ENCODE data around the gene KCNMB2.

DNA sequence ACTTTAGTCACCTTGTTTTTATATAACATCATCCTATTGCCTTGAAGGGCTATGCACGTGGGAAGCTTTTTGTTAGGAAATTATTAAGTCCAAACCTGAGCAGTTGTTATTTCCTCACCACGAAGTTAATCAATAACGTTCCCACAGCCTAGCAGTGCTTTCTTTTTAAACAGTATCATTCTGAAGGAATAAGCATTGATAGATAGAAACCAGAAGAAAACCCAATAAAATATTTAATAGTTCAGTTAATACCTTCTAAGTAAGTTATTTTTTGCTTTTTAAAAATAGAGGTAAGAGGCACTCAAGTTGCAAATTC, 149.3 kb downstream of the KCNMB2 start:
- TF ChIP-seq CTCF (IDR thresholded peaks at IDR 0.05; ENCODE audit: insufficient read depth, low read length) (no peak), POLR2AphosphoS5 (IDR thresholded peaks at IDR 0.05; ENCODE audit: low read depth) (no peak), SPI1 (IDR thresholded peaks at IDR 0.05; ENCODE audit: borderline replicate concordance, low read depth) (no peak)
- TF ChIP-seq, protein P1, sequence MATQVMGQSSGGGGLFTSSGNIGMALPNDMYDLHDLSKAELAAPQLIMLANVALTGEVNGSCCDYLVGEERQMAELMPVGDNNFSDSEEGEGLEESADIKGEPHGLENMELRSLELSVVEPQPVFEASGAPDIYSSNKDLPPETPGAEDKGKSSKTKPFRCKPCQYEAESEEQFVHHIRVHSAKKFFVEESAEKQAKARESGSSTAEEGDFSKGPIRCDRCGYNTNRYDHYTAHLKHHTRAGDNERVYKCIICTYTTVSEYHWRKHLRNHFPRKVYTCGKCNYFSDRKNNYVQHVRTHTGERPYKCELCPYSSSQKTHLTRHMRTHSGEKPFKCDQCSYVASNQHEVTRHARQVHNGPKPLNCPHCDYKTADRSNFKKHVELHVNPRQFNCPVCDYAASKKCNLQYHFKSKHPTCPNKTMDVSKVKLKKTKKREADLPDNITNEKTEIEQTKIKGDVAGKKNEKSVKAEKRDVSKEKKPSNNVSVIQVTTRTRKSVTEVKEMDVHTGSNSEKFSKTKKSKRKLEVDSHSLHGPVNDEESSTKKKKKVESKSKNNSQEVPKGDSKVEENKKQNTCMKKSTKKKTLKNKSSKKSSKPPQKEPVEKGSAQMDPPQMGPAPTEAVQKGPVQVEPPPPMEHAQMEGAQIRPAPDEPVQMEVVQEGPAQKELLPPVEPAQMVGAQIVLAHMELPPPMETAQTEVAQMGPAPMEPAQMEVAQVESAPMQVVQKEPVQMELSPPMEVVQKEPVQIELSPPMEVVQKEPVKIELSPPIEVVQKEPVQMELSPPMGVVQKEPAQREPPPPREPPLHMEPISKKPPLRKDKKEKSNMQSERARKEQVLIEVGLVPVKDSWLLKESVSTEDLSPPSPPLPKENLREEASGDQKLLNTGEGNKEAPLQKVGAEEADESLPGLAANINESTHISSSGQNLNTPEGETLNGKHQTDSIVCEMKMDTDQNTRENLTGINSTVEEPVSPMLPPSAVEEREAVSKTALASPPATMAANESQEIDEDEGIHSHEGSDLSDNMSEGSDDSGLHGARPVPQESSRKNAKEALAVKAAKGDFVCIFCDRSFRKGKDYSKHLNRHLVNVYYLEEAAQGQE (IDR thresholded peaks at IDR 0.05; ENCODE audit: insufficient replicate concordance, low read depth), result no peak

All from HL-60 (cell line).